ENCODE measurements around the gene GDI2. TPM values are rescaled to one million over a fixed set of nuclear protein-coding genes. Genes with fewer than 3 reads are reported as not detected.
A peak's percentile ranks its signal among the peaks of the same experiment; 100 is the strongest.

GDI2 gene
- total and polyA plus RNA-seq, 12 donors: 45.3 to 412 (median 222) TPM

- Histone ChIP-seq H3K4me3 (no peak overlapping the region), H3K27me3 (no peaks in the 10 kb centered on the region), H3K36me3 (replicated peaks in 1 of 2) (no peaks in the 10 kb centered on the region), H3K27ac (no peak overlapping the region), H3K4me1 (replicated peaks in 1 of 2) (peaks cover 0 to 11% of the 10 kb centered on the region in 2 donors), H3K9me3 (replicated peaks in 1 of 3) (no peaks in the 10 kb centered on the region)
- 86 to 90% (median 88%) methylated on average over 4 of the region's 4 CpGs for WGBS, 4 donors
- intact Hi-C loops (cut with DNase I): loop anchor here in 1 of 2 donors (10.0 kb wide), 1 partner anchor 47 kb away; no protein-coding TSS in a partner anchor
- peak in 1 of 7 donors; percentile 30 for DNase-seq
- no peak for TF ChIP-seq CTCF (IDR thresholded peaks at IDR 0.05)
- no peak for TF ChIP-seq POLR2A (IDR thresholded peaks at IDR 0.05)
These were observed 4.3 kb upstream of the GDI2 start for GRCh38 chr10:5817322-5818047.

DNA sequence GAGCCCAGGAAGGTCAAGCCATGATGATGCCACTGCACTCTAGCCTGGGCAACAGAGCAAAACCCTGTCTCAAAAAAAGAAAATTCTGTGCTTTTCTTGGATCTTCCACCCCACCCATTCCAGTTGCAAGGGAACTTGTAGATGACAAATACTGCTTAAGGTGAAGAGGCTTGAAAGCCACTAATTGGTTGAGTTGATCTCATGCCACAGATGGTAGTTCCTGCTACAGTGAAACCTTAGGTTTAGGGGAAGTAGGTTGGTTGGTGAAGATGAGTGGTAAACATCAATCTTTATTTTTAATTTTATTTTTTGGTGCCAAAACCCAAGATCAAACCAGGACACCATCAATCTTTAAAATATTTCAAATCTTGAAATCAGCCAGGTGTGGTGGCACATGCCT, 2.9 kb upstream of the GDI2 start:
- Histone ChIP-seq H3K36me3 (replicated peaks in 1 of 2) (no peaks in the 10 kb centered on the region), H3K27ac (no peak overlapping the region), H3K27me3 (no peaks in the 10 kb centered on the region), H3K4me1 (replicated peaks in 1 of 2) (peaks cover 10 to 23% of the 10 kb centered on the region in 2 donors), H3K9me3 (replicated peaks in 1 of 3) (no peaks in the 10 kb centered on the region), H3K4me3 (no peak overlapping the region)
- no peak for DNase-seq
- intact Hi-C loops (cut with DNase I): loop anchor here in 1 of 2 donors (10.0 kb wide), 1 partner anchor 49 kb away; no protein-coding TSS in a partner anchor
- no peak for TF ChIP-seq CTCF (IDR thresholded peaks at IDR 0.05)
- no peak for TF ChIP-seq POLR2A (IDR thresholded peaks at IDR 0.05)

DNA sequence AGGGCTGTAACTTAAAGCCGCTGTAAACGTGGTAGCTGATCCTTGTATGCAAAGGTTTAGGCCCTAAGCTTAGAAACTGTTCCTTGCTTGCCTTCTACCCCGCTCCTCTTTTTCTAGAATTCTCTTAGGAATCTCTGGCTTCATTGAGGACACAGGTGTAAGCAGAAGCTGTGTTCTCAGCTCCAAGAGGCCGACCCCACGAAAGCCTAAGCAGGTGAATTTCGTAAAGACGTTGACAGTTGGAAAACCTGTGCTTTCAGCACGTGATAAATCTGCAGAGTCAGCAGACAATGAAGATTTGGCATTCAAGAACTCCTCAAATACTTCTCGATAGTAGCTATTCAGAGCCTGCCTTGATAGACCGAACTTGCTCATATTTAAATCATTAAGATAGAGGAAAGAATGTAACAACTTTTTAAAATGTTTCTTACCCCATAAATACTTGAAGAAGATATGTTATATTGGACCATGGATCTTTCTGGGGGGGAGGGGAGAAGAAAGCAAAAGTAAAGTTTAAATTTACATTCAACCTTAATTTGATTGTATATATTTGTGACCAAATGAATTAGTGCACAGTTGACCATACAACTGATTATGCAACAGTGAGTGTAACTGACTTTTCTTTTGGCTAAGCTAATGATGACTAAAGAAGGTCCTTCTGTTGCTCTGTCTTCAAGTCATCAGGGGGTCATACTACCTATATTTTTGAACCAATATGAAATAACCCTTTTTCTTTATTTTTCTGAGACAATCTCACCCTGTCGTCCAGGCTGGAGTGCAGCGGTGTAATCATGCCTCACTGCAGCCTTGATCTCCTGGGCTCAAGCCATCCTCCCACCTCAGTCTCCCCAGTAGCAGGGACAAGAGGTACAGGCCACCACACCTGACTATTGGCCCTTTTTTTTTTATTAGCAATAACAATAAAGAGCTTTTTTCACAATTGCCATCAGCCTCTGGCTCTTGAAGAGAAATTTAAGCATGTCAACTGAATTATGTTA, 1.2 kb upstream of the GDI2 start:
- intact Hi-C loops (cut with DNase I): loop anchor here in 1 of 2 donors (10.0 kb wide), 1 partner anchor 50 kb away; no protein-coding TSS in a partner anchor
- DNase-seq: peak in 2 of 7 donors; percentile 7 to 27
- WGBS, 4 donors: 26 to 35% (median 33%) methylated on average over 12 of the region's 12 CpGs
- Histone ChIP-seq H3K27ac (peak overlapping the region; percentile 91 to 99 (median 97)), H3K4me1 (replicated peaks in 1 of 2) (peaks cover 23 to 41% of the 10 kb centered on the region in 2 donors), H3K9me3 (replicated peaks in 1 of 3) (no peaks in the 10 kb centered on the region), H3K36me3 (replicated peaks in 1 of 2) (no peaks in the 10 kb centered on the region), H3K4me3 (peak overlapping the region; percentile 48 to 99 (median 88)), H3K27me3 (no peaks in the 10 kb centered on the region)
- TF ChIP-seq CTCF (IDR thresholded peaks at IDR 0.05): no peak

GRCh38 chr10:5813091-5813340, 218 bp downstream of the GDI2 start:
- H3K27me3 ChIP-seq: no peaks in the 10 kb centered on the region
- H3K36me3 ChIP-seq (replicated peaks in 1 of 2): no peaks in the 10 kb centered on the region
- 0% methylated on average over 9 to 29 of the region's 29 CpGs; no CpG with 5 or more reads in 1 of the 4 donors for WGBS, 4 donors
- no peak for DNase-seq
- TF ChIP-seq CTCF (IDR thresholded peaks at IDR 0.05) (no peak), POLR2A (IDR thresholded peaks at IDR 0.05) (peak in 1 of 2 donors; percentile 84)
- peaks cover 23 to 52% of the 10 kb centered on the region in 2 donors for H3K4me1 ChIP-seq (replicated peaks in 1 of 2)
- peak overlapping the region; percentile 83 to 99 (median 98) for H3K4me3 ChIP-seq
- no peaks in the 10 kb centered on the region for H3K9me3 ChIP-seq (replicated peaks in 1 of 3)
- peak overlapping the region; percentile 94 to 99 (median 97) for H3K27ac ChIP-seq
- intact Hi-C loops (cut with DNase I): loop anchor here in 1 of 2 donors (10.0 kb wide), 1 partner anchor 52 kb away; no protein-coding TSS in a partner anchor

Measured in adrenal gland (tissue), 12 donors.